ENCODE data around the gene SEMA4D. TPM values are rescaled to one million over a fixed set of nuclear protein-coding genes. Genes with fewer than 3 reads are reported as not detected.

The SEMA4D gene
- total RNA-seq, 1 experiment from 2014 or later, result 48.4 TPM

- Histone ChIP-seq H3K4me2 (no peak overlapping the region), H3K36me3 (ENCODE audit: low read depth) (no peaks in the 10 kb centered on the region), H3F3A (ENCODE audit: insufficient read depth, low read depth) (no peaks in the 10 kb centered on the region), H3K4me1 (replicated peaks; ENCODE audit: insufficient read depth) (no peaks in the 10 kb centered on the region), H3K27ac (no peak overlapping the region), H2AFZ (no peak overlapping the region), H3K27me3 (ENCODE audit: insufficient read depth, low read depth) (no peaks in the 10 kb centered on the region), H3K79me2 (ENCODE audit: low read depth) (no peaks in the 10 kb centered on the region), H3K9me3 (ENCODE audit: insufficient read depth, low read depth) (no peaks in the 10 kb centered on the region), H4K20me1 (ENCODE audit: insufficient read depth) (no peaks in the 10 kb centered on the region; the same call in 1 of the 2 replicates), H3K9me2 (ENCODE audit: insufficient read depth) (no peaks in the 10 kb centered on the region), H3K4me3 (no peak overlapping the region)
- DNase-seq, result no peak
- ChIA-PET POLR2A (ENCODE audit: unreplicated experiment) (no interaction called here), CTCF (no interaction called here)
- intact Hi-C loops (cut with micrococcal nuclease; ENCODE audit: unreplicated experiment), result no loop called here
- BruUV-seq (replicated peaks), result no TSS peak
- TF ChIP-seq EZH2 (IDR thresholded peaks at IDR 0.05; ENCODE audit: low read depth) (no peak), CTCF (conservative IDR thresholded peaks at IDR 0.05) (no peak)
These were observed 86.2 kb downstream of the SEMA4D start for GRCh38 chr9:89411759-89412158.

GRCh38 chr9:89410641-89411350 lies 87.1 kb downstream of the SEMA4D start:
- Histone ChIP-seq H3K79me2 (ENCODE audit: low read depth) (no peaks in the 10 kb centered on the region), H4K20me1 (ENCODE audit: insufficient read depth) (no peaks in the 10 kb centered on the region; the same call in 1 of the 2 replicates), H3K9me2 (ENCODE audit: insufficient read depth) (no peaks in the 10 kb centered on the region), H3K27me3 (ENCODE audit: insufficient read depth, low read depth) (no peaks in the 10 kb centered on the region), H3K27ac (no peak overlapping the region), H3K4me1 (replicated peaks; ENCODE audit: insufficient read depth) (no peaks in the 10 kb centered on the region), H3K9me3 (ENCODE audit: insufficient read depth, low read depth) (no peaks in the 10 kb centered on the region), H2AFZ (no peak overlapping the region), H3K4me3 (no peak overlapping the region), H3K36me3 (ENCODE audit: low read depth) (no peaks in the 10 kb centered on the region), H3F3A (ENCODE audit: insufficient read depth, low read depth) (no peaks in the 10 kb centered on the region), H3K4me2 (no peak overlapping the region)
- no TSS peak for BruUV-seq (replicated peaks)
- ChIA-PET CTCF (interaction anchor here (0.7 kb wide), 1 partner anchor 87 kb away, joined by 3 read pairs; no protein-coding TSS in a partner anchor), POLR2A (ENCODE audit: unreplicated experiment) (no interaction called here)
- TF ChIP-seq EZH2 (IDR thresholded peaks at IDR 0.05; ENCODE audit: low read depth) (no peak), CTCF (conservative IDR thresholded peaks at IDR 0.05) (peak; percentile 33; the same call in 1 of the 2 replicates)
- DNase-seq, result no peak
- intact Hi-C loops (cut with micrococcal nuclease; ENCODE audit: unreplicated experiment), result no loop called here

GRCh38 chr9:89410022-89410421 lies 87.9 kb downstream of the SEMA4D start:
- H2AFZ ChIP-seq, result no peak overlapping the region
- H3K36me3 ChIP-seq (ENCODE audit: low read depth), result no peaks in the 10 kb centered on the region
- H3K4me2 ChIP-seq, result no peak overlapping the region
- no peak for DNase-seq
- TF ChIP-seq CTCF (conservative IDR thresholded peaks at IDR 0.05) (no peak), EZH2 (IDR thresholded peaks at IDR 0.05; ENCODE audit: low read depth) (no peak)
- no peaks in the 10 kb centered on the region for H3K9me2 ChIP-seq (ENCODE audit: insufficient read depth)
- no peaks in the 10 kb centered on the region for H3K4me1 ChIP-seq (replicated peaks; ENCODE audit: insufficient read depth)
- no peaks in the 10 kb centered on the region for H3K9me3 ChIP-seq (ENCODE audit: insufficient read depth, low read depth)
- intact Hi-C loops (cut with micrococcal nuclease; ENCODE audit: unreplicated experiment), result no loop called here
- BruUV-seq (replicated peaks), result no TSS peak
- H3F3A ChIP-seq (ENCODE audit: insufficient read depth, low read depth), result no peaks in the 10 kb centered on the region
- no peak overlapping the region for H3K27ac ChIP-seq
- no peak overlapping the region for H3K4me3 ChIP-seq
- H3K27me3 ChIP-seq (ENCODE audit: insufficient read depth, low read depth), result no peaks in the 10 kb centered on the region
- H3K79me2 ChIP-seq (ENCODE audit: low read depth), result no peaks in the 10 kb centered on the region
- ChIA-PET POLR2A (ENCODE audit: unreplicated experiment) (interaction anchor here (0.6 kb wide), 1 partner anchor 40 kb away, joined by 3 read pairs; no protein-coding TSS in a partner anchor), CTCF (interaction anchor here (0.7 kb wide), 1 partner anchor 86 kb away, joined by 3 read pairs; no protein-coding TSS in a partner anchor)
- no peaks in the 10 kb centered on the region; the same call in 1 of the 2 replicates for H4K20me1 ChIP-seq (ENCODE audit: insufficient read depth)

Data from PC-9 (cell line).